Mesenchymal stem cell (in vitro differentiated cells and primary cell): Measurements from ENCODE around the gene SLC25A17.

Experiments used
- DNase-seq: peaks from one replicate; pipeline ENCODE4 v3.0.0-alpha.2; 2013
- H2AFZ ChIP-seq: one replicate; pipeline ENCODE4 v1.6.1; 2013; ENCODE audit warnings: low read depth, mild to moderate bottlenecking, control low read depth, inconsistent platforms, low read length, moderate library complexity
- H2AK5ac ChIP-seq: 2 replicates; pipeline ENCODE4 v1.6.1; 2013; ENCODE audit warnings: low read length, moderate library complexity, mild to moderate bottlenecking, inconsistent platforms; ENCODE audit not compliant: severe bottlenecking
- H2BK120ac ChIP-seq: one replicate; pipeline ENCODE4 v1.6.1; 2013; ENCODE audit warnings: low read depth, mild to moderate bottlenecking, inconsistent platforms, low read length, moderate library complexity
- H2BK12ac ChIP-seq, 2 experiments: one replicate each; pipeline ENCODE4 v1.6.1; 2013; ENCODE audit warnings: inconsistent platforms in 2 of 2, low read length in 2 of 2, mild to moderate bottlenecking in 2 of 2, moderate library complexity in 2 of 2, control low read depth in 1 of 2
- H2BK15ac ChIP-seq: one replicate; pipeline ENCODE4 v1.6.1; 2013; ENCODE audit warnings: mild to moderate bottlenecking, low read depth, inconsistent platforms; ENCODE audit not compliant: poor library complexity, severe bottlenecking
- H2BK5ac ChIP-seq: 2 replicates; pipeline ENCODE4 v1.6.1; 2013; ENCODE audit warnings: low read depth, mild to moderate bottlenecking, low read length, control low read depth, inconsistent platforms; ENCODE audit not compliant: poor library complexity, severe bottlenecking
- H3K14ac ChIP-seq, 2 experiments: one replicate each; pipeline ENCODE4 v1.6.1; 2013; ENCODE audit warnings: inconsistent platforms in 2 of 2, low read length in 2 of 2, control low read depth in 1 of 2, mild to moderate bottlenecking in 1 of 2, moderate library complexity in 1 of 2
- H3K18ac ChIP-seq, 2 experiments: one replicate each; pipeline ENCODE4 v1.6.1; 2013; ENCODE audit warnings: inconsistent platforms in 2 of 2, low read length in 2 of 2, control low read depth in 1 of 2, low read depth in 1 of 2, mild to moderate bottlenecking in 1 of 2
- H3K23ac ChIP-seq, 2 experiments: one replicate each; pipeline ENCODE4 v1.6.1; 2013; ENCODE audit warnings: inconsistent platforms in 2 of 2, low read length in 2 of 2, mild to moderate bottlenecking in 2 of 2, moderate library complexity in 2 of 2, control low read depth in 1 of 2
- H3K27ac ChIP-seq: 2 replicates; pipeline ENCODE4 v1.5.1; 2013; ENCODE audit warnings: mild to moderate bottlenecking, moderate library complexity, low read length, control low read depth, inconsistent platforms; ENCODE audit not compliant: poor library complexity, severe bottlenecking
- H3K27me3 ChIP-seq, 2 experiments: 2 replicates each; pipeline versions ENCODE4 v1.6.1 to v1.7.0; 2013; ENCODE audit warnings: low read length in 2 of 2, mild to moderate bottlenecking in 2 of 2, moderate library complexity in 2 of 2, control low read depth in 1 of 2, inconsistent platforms in 1 of 2; ENCODE audit not compliant: control insufficient read depth in 1 of 2, insufficient read depth in 1 of 2
- H3K36me3 ChIP-seq, 2 experiments: 2 replicates each; pipeline versions ENCODE4 v1.6.1 to v1.7.0; 2013; ENCODE audit warnings: low read length in 2 of 2, control low read depth in 1 of 2, inconsistent platforms in 1 of 2, low read depth in 1 of 2, mild to moderate bottlenecking in 1 of 2; ENCODE audit not compliant: insufficient read depth in 2 of 2, control insufficient read depth in 1 of 2
- H3K4ac ChIP-seq, 2 experiments: one replicate each; pipeline ENCODE4 v1.6.1; 2013; ENCODE audit warnings: inconsistent platforms in 2 of 2, low read length in 2 of 2, mild to moderate bottlenecking in 2 of 2, moderate library complexity in 2 of 2, control low read depth in 1 of 2, low read depth in 1 of 2
- H3K4me1 ChIP-seq: 2 replicates; pipeline ENCODE4 v1.6.1; 2013; ENCODE audit warnings: low read depth, low read length, control low read depth; ENCODE audit not compliant: control insufficient read depth, insufficient read depth
- H3K4me2 ChIP-seq: 2 replicates; pipeline ENCODE4 v1.6.1; 2013; ENCODE audit warnings: low read length, mild to moderate bottlenecking, inconsistent platforms; ENCODE audit not compliant: poor library complexity, severe bottlenecking
- H3K4me3 ChIP-seq, 2 experiments: 2 replicates each; pipeline versions ENCODE4 v1.5.1 to v1.7.0; 2013; ENCODE audit warnings: low read length in 2 of 2, mild to moderate bottlenecking in 2 of 2, control low read depth in 1 of 2, low read depth in 1 of 2; ENCODE audit not compliant: insufficient read depth in 1 of 2
- H3K79me1 ChIP-seq: replicated peaks from 2 replicates; pipeline ENCODE4 v1.6.1; 2013; ENCODE audit warnings: mild to moderate bottlenecking, control low read depth, low read length, inconsistent platforms; ENCODE audit not compliant: poor library complexity, severe bottlenecking
- H3K9ac ChIP-seq: 2 replicates; pipeline ENCODE4 v1.7.0; 2013; ENCODE audit warnings: mild to moderate bottlenecking, low read length, moderate library complexity
- H3K9me3 ChIP-seq: 2 replicates; pipeline ENCODE4 v1.7.0; 2013; ENCODE audit warnings: mild to moderate bottlenecking, low read length; ENCODE audit not compliant: control insufficient read depth
- H4K8ac ChIP-seq: one replicate; pipeline ENCODE4 v1.6.1; 2013; ENCODE audit warnings: inconsistent platforms, mild to moderate bottlenecking, low read length, moderate library complexity
- H4K91ac ChIP-seq: one replicate; pipeline ENCODE4 v1.6.1; 2013; ENCODE audit warnings: mild to moderate bottlenecking, low read length, inconsistent platforms
- WGBS: methylation state at CpG from one replicate; pipeline ENCODE4 v1.1.7; 2013; ENCODE audit warnings: mixed read lengths; 5-methylcytosine and 5-hydroxymethylcytosine counted together

The SLC25A17 gene

GRCh38 chr22:40769761-40770160, 49.4 kb downstream of the SLC25A17 start:
- Histone ChIP-seq H3K27me3 (no peaks in the 10 kb centered on the region), H4K91ac (no peak overlapping the region), H4K8ac (no peak overlapping the region), H2AK5ac (no peak overlapping the region), H3K4ac (no peak overlapping the region), H3K36me3 (peaks cover 16 to 50% of the 10 kb centered on the region in 2 experiments), H3K18ac (no peak overlapping the region), H3K27ac (no peak overlapping the region), H3K4me1 (no peaks in the 10 kb centered on the region), H3K4me3 (no peak overlapping the region), H3K14ac (no peak overlapping the region), H3K9me3 (no peaks in the 10 kb centered on the region), H2BK120ac (no peak overlapping the region), H2BK5ac (no peak overlapping the region), H3K79me1 (no peaks in the 10 kb centered on the region), H2BK12ac (no peak overlapping the region), H3K4me2 (no peak overlapping the region), H3K23ac (no peak overlapping the region), H2AFZ (no peak overlapping the region), H3K9ac (no peak overlapping the region), H2BK15ac (no peak overlapping the region)
- 94% methylated on average over 5 of the region's 6 CpGs for WGBS
- DNase-seq: no peak

DNA sequence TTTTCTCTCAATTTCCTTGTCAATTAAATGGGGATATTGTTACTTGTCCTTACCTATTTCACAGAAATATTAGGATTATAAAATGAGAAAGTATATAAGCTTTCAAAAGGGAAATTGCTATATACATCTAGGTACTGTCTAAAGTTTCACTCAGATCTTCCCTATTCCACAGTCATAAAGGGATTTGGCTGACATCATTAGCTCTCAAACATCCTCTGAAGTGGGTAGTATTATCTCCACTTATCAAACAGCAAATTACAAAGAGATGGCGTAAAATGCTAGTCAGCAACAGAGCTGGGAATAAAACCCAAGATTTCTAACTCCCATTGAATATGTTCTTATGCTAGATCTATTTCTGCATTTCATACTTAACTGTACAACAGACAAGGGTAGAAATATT, 50.9 kb downstream of the SLC25A17 start:
- no peak overlapping the region for H2AK5ac ChIP-seq
- no peak overlapping the region for H4K8ac ChIP-seq
- H3K9me3 ChIP-seq: no peaks in the 10 kb centered on the region
- no peak overlapping the region for H3K27ac ChIP-seq
- no peak overlapping the region for H2BK120ac ChIP-seq
- no peak overlapping the region for H3K14ac ChIP-seq
- WGBS: 93% methylated on average over 1 of the region's 1 CpG
- H3K23ac ChIP-seq: no peak overlapping the region
- no peak overlapping the region for H3K4me2 ChIP-seq
- H3K4me3 ChIP-seq: no peak overlapping the region
- H3K36me3 ChIP-seq: peaks cover 13 to 38% of the 10 kb centered on the region in 2 experiments
- H3K27me3 ChIP-seq: no peaks in the 10 kb centered on the region
- H3K4me1 ChIP-seq: no peaks in the 10 kb centered on the region
- H2BK15ac ChIP-seq: no peak overlapping the region
- no peak overlapping the region for H2BK5ac ChIP-seq
- no peak overlapping the region for H3K4ac ChIP-seq
- H4K91ac ChIP-seq: no peak overlapping the region
- H3K18ac ChIP-seq: no peak overlapping the region
- H3K9ac ChIP-seq: no peak overlapping the region
- no peak for DNase-seq
- no peak overlapping the region for H2AFZ ChIP-seq
- H3K79me1 ChIP-seq: no peaks in the 10 kb centered on the region
- H2BK12ac ChIP-seq: no peak overlapping the region

DNA sequence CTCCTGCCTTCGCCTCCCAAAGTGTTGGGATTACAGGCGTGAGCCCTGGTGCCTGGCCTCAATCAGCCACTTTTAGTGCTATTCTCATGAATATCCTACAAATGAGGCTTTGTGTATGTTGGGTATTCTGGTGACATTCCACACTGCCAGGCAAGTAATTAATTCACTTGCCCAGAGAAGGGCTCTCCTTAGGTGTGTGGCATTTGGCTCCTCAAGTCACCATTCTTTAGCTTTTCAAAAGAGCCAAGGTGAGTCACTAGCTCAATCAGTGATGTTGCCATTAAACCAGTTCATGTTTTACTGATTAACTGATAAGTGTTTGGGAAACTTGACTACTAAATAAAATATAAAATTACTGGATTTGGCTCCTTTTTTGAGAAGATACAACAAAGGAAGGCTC, 52.2 kb downstream of the SLC25A17 start:
- Histone ChIP-seq H3K4me3 (no peak overlapping the region), H2AFZ (no peak overlapping the region), H3K27me3 (no peaks in the 10 kb centered on the region), H2BK5ac (no peak overlapping the region), H3K9ac (no peak overlapping the region), H3K18ac (no peak overlapping the region), H3K36me3 (peaks cover 4 to 27% of the 10 kb centered on the region in 2 experiments), H2BK15ac (no peak overlapping the region), H3K27ac (no peak overlapping the region), H2BK120ac (no peak overlapping the region), H2BK12ac (no peak overlapping the region), H3K4me1 (no peaks in the 10 kb centered on the region), H3K9me3 (no peaks in the 10 kb centered on the region), H2AK5ac (no peak overlapping the region), H3K23ac (no peak overlapping the region), H3K4ac (no peak overlapping the region), H4K8ac (no peak overlapping the region), H3K79me1 (no peaks in the 10 kb centered on the region), H3K14ac (no peak overlapping the region), H3K4me2 (no peak overlapping the region), H4K91ac (no peak overlapping the region)
- DNase-seq: no peak
- WGBS: 92% methylated on average over 2 of the region's 2 CpGs

DNA sequence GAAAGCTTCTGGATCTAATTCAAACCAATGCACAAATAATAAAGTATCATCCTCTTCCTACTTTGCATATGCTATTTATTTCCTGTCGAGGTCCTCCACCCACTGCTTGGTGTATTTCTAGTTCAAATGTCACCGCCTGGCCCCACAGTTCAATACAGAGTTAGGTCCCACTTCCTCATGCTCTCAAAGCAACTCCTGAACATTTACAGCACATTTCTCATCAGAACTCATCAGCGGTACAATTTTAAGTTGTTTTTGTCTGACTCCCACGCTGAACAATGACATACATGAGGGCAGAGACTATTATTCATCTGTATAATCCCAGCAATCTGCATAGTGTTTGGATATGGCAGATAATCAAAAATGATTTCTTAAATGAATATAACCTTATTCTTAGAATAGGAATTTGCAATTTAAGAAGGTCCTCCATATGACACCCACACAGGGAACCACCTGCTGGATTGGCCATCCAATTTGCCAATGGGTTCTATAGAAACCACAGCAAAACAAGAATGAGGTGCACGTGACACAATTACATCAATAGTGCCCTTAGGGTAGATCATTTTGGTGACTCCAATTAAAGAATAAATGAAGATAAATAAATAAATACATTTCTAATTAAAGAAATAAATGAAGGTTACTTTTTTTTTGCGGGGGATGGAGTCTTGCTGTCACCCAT, 54.2 kb downstream of the SLC25A17 start:
- no peak overlapping the region for H2BK15ac ChIP-seq
- H2AK5ac ChIP-seq: no peak overlapping the region
- H2BK12ac ChIP-seq: no peak overlapping the region
- H3K4me2 ChIP-seq: no peak overlapping the region
- no peak overlapping the region for H4K91ac ChIP-seq
- no peaks in the 10 kb centered on the region for H3K79me1 ChIP-seq
- no peaks in the 10 kb centered on the region for H3K4me1 ChIP-seq
- no peak overlapping the region for H3K9ac ChIP-seq
- H3K4me3 ChIP-seq: no peak overlapping the region
- H3K36me3 ChIP-seq: peaks cover 0 to 9% of the 10 kb centered on the region in 2 experiments
- DNase-seq: no peak
- no peaks in the 10 kb centered on the region for H3K9me3 ChIP-seq
- H3K18ac ChIP-seq: no peak overlapping the region
- no peak overlapping the region for H2BK5ac ChIP-seq
- H2BK120ac ChIP-seq: no peak overlapping the region
- H3K4ac ChIP-seq: no peak overlapping the region
- no peak overlapping the region for H2AFZ ChIP-seq
- no peak overlapping the region for H4K8ac ChIP-seq
- H3K14ac ChIP-seq: no peak overlapping the region
- no peak overlapping the region for H3K27ac ChIP-seq
- no peaks in the 10 kb centered on the region for H3K27me3 ChIP-seq
- WGBS: 95% methylated on average over 3 of the region's 6 CpGs
- H3K23ac ChIP-seq: no peak overlapping the region
